EL (cell line): ENCODE measurements around the gene JAG1.

Source experiments
- DNase-seq: peaks from one replicate; pipeline ENCODE4 v3.0.0-alpha.2; 2016

JAG1 gene

GRCh38 chr20:10673842-10674683 is at the start of gene JAG1:
Gene JAG1, minus strand, starts transcription at chr20:10673999. Its CDS starts 469 bp downstream, at chr20:10673530.
- DNase-seq, result peak; percentile 95

DNA sequence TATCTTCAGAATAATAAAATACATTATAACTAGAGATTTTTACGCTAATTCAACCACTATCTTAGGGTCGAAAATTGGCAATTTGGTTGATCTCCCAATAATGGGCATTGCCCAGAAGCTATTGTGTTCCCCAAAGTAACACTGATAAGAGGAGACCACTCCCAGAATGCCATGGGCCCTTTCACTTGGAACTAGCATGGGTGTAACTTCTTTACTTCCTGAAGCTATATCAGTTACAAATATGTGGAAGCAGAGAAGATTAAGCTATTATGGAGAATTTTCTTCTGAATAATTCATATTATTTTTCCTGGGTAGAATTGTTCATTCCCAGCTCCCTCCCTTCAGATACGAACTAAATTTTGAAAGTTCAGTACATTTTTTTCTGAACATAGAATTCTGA is 48.2 kb upstream of the JAG1 start:
- DNase-seq, result no peak

DNA sequence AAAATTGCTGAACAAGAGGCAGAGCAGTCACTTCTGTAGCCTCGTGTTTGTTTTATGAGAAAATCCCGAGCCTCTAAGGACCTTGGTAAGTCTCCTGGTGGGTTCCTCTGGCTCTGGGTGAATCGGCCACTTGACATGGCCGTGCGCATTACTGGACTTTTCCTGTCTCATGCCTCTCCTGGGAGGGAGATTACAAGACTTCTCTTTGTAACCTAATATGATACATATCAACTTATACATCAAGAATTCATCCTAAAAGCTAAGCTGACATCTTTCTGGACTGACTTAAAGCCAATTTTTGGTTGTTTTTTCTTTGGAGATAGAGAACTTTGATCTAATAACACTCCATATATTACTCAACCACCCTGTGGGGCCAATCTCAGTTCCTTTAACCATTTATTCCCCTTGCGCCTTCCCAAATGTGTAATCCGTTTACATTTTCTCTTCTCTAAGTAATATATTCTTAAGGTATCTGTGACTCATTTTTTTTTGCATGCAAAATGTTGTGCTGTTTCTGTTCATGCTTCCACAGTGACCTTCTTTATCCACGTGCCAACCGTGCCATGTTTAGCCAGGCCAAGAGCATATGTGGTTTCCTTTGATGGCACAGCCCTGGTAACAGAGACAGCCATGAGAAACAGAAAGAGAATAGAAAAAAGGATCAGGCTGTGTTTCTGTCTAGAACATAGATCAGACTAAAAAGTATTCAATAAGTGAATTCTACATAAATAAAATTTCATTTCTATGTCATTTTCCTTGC is 47.5 kb upstream of the JAG1 start:
- no peak for DNase-seq

DNA sequence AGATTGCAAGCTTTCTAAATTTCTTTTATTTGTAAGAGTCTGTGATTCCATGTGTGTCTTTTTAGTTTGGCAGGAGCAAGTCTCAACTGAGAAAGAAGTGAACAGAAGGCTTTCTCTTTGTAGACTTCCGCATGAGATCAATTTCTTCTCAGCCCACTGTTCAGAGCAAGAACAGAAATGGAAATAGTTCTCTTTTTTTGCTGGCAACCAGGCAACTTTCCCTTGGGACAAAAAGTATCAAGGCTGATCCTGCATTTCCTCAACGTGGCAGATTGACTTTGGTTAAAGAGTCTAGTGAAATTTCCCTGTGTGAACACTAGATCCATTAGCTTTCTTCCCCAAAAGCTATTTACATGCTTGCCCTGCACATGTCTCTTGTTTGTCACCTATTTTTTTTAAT is 46.8 kb upstream of the JAG1 start:
- no peak for DNase-seq

GRCh38 chr20:10719740-10720385 is 46.1 kb upstream of the JAG1 start:
- no peak for DNase-seq

DNA sequence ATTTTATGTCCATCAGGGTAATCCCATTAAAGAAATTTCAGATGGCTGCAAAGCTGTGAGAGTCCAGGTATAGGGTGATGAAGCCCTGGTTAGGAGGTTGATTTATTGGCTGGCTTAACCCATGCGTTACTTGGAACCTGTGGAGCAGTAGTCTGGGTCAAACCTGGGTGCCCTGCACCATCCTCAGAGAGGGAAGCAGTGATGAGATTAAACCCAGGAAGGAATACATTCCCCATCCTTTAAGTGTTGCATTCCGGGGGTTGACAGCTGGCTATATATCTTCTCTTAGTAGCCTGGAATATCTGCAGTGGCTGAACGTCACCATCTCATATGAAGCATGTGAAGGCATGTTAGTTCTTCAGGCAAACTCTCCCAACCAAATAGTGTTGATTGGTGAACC is 44.9 kb upstream of the JAG1 start:
- DNase-seq, result no peak

DNA sequence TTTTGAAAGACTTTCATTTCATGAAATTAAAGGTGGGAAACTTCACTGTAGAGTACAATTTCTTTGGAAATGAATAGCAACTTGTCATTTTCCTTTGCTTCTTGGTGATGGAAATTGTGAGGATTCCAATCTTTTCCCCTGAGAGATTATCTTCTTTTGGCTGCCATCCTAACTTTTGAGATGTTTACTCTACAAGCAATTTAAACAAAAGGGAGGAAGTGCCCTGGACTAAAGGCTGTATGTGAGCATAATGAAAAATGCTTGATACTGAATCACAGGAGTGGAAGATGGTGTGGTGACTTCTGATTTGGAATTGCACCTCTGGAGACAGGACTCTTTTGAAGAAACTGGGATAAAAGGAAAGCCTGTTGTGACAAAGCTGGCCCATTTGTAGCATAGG is 43.1 kb upstream of the JAG1 start:
- DNase-seq, result peak; percentile 28

GRCh38 chr20:10715035-10715434 is 41.2 kb upstream of the JAG1 start:
- peak; percentile 70 for DNase-seq

- peak; percentile 2 for DNase-seq
These were observed 40.6 kb upstream of the JAG1 start for GRCh38 chr20:10714236-10714975.

DNA sequence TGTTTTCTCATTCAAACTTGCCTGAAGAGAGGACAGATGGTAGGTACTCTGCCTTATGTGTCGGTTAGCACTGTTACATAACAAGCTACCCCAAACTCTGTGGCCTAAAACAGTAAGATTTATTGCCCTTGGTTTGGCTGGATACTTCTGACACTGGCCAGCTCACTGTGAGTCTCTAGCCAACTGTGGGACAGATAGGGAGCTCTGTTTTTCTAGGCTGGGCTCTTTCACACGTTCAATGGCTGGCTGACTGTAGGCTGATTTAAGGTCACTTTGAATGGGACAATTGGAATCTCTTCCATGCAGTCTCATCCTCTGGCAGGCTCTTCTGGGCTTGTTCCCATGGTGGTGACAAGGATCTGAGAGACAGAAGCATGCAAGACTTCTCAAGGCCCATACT is 39.4 kb upstream of the JAG1 start:
- DNase-seq, result no peak

GRCh38 chr20:10711903-10712451 is 38.2 kb upstream of the JAG1 start:
- no peak for DNase-seq

DNA sequence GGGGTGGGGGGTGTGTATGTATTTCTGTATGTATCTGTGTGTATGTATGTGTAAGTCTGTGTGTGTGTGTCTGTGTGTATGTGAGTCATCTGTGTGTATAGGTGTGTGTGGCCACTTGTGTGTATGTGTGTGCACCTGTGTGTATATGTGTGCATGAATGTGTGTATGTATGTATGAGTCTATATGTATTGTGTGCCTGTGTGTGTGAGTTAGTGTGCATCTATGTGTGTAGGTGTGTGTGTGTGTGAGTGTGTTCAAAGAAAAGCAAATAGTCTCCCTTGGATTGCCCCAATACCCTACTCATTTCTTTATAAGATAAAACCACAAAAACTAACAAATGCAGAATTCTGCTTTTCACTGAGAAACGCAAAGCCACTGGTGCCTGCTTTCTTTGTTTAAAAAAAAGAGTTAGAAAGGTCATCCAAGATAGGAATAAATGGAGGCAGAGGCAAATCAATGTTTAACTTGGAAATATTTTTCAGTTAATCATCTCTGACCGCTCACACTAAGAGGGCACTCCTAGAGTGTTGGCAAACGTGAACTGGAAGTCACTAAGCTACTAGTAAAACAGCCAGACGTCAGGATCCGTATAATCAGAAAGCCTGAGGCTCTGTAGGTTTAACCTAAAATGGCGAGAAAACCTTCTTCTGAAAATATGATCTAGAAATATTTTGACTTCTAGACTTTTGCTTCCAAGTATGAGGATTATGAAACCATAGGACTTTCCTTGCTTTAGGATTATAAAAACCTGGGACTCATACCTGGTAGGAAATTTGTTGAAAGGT is 37.4 kb upstream of the JAG1 start:
- no peak for DNase-seq

DNA sequence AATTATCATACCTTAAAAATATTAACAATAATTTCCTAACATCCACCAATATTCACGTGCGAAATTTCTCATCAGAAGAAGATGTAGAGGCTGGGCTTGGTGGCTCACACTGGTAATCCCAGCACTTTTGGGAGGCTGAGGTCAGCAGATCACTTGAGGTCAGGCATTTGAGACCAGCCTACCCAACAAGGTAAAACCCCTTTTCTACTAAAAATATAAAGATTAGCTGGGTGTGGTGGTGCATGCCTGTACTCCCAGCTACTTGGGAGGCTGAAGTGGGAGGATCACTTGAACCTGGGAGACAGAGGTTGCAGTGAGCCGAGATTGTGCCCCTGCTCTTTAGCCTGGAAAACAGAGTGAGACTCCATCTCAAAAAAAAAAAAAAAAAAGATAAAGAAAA is 36.1 kb upstream of the JAG1 start:
- DNase-seq, result no peak

DNA sequence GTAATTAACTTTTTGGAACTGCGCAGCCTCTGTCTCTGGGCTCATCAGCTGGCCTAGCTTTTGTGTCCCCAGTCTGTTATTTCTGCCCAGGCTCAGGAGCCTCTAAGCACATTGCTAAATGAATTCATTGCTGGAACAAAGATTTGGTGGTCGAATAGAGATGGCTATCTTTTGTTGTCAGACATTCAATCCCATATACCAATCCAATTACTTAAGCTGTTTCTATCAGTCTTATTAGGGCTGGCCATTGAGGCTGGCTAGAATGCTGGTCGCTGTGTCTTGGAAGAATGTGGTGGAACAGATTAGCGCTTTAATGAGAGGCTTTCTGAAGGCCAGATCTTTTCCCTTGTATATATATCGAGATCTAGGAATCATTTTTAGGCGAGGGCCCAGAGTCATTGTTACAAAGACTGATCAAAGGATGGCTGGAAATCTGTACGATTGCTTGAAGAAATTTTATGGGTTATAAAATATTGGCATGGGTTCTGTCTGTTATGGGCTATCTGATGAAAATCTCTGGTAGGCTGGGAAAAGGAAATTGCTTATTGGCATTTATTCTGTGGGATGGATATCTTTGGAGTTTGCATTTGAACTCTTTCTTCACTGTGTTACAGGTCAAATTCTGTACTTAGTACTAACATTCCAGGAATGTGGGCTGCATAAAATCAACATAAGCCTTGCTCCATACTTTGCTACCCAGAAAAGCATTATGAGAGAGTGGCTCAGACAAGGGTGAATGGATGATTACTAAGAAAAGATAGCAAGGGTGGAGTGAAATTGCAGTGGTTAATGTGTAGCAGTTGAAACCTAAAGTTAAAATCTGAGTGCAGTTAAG is 34.8 kb upstream of the JAG1 start:
- DNase-seq, result peak; percentile 80

GRCh38 chr20:10707791-10708190 is 34.0 kb upstream of the JAG1 start:
- DNase-seq, result no peak

DNA sequence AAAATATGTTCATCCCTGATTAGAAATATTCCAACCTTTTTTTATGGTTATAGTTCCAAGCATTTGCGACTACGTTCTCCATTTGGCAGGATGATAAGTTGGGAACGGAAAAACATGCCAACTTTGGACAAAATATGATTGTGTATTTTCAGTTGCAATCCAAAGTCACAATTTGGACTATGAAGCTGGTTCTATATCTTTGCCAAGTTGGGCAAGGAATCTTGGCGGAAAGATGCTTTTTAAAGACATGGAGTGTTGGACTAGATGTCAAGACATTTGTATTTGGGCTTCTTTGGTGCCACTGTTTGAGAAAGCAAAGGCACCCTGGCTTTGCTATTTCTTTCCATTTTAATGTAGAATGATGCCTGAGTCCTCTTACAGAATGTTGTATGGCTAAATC is 33.3 kb upstream of the JAG1 start:
- no peak for DNase-seq

DNA sequence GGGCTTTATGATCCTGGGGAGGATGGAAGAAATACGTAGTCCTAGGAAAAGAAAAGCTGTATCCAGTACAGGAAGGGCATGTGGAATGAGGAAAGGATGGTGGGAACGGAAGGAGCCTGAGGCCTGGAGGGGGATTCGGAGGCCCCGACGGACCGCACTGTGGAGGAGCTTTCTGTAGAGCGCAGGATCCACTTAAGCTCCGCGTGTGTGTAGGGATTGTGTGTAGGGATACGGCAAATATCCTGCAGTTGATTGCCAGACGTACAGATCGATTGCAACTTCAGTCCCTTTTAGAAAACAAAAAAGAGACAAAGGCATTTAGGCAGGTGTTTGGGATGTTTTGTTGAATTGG is 32.6 kb upstream of the JAG1 start:
- no peak for DNase-seq

DNA sequence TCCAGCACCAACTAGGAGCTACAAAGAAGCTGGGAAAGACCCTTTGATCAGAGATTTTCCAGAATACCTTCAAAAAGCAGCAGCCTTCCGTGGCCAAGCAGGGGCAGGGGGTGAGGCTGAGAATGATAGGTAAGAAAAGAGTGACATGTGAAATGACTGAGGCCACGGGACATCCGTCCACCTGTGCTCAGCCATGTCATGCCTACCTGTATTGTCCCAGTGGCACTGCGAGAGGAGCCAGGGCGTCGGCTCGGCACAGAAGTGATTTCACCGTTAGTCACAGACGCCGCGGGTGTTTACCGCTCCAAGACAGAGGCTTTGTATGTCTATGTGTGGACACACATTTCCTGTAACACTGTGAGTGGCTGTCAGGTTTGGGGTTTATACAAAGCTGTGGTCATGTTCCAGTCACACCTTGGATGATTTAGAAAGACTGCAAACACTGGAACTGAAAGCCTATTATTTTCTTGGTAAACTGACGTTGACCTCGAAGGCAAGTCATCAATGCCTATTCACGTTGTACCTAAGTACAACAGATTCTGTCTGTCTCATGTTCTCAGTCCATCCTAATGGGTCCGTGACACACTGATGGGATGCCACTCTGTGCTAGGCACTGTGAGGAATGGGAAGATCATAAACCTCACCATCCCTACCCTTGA is 32.1 kb upstream of the JAG1 start:
- DNase-seq, result no peak

DNA sequence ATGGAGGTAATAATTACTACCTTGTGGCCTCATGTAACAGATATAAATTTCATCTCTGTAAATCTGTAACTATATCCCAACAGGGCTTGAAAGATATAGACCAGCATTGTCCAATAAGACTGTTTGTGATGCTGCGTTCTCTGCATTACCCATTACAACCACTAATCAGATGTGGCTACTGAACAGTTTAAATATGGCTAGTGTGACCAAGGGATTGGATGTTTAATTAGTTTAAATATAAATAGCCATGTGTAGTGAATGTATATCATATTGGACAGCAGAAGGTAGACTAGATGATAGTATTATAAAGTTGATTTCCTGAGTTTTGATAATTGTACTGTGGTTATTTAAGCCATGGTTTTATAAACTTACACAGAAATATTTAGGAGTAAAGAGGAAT is 27.8 kb upstream of the JAG1 start:
- no peak for DNase-seq

- no peak for DNase-seq
These were observed 26.1 kb upstream of the JAG1 start for GRCh38 chr20:10699941-10700340.

GRCh38 chr20:10699489-10699888 is 25.7 kb upstream of the JAG1 start:
- DNase-seq, result no peak
